Peyer's patch (tissue), 4 donors: Measurements from ENCODE around the gene PARD3B. TPM values are rescaled to one million over a fixed set of nuclear protein-coding genes. Genes with fewer than 3 reads are reported as not detected.

Source experiments
- DNase-seq, 3 donors: peaks; one replicate each; pipeline ENCODE4 v3.0.0-alpha.2; 2017 to 2019
- H3K27ac ChIP-seq, 4 donors: fragments of 200-600 bp; sonication (generic); one replicate each; pipeline ENCODE4 v1.5.1; 2016 to 2019
- H3K27me3 ChIP-seq, 2 donors: fragments of 200-600 bp; sonication (generic); one replicate each; pipeline ENCODE4 v1.5.1; 2019
- H3K36me3 ChIP-seq, 3 donors: fragments of 200-600 bp; sonication (generic); one replicate each; pipeline ENCODE4 v1.5.1; 2016 to 2019
- H3K4me1 ChIP-seq, 4 donors: fragments of 200-600 bp; sonication (generic); one replicate each; pipeline ENCODE4 v1.5.1; 2016 to 2019
- H3K4me3 ChIP-seq, 4 donors: fragments of 200-600 bp; sonication (generic); 1 replicate in 3 of 4; 2 replicates in 1 of 4; pipeline ENCODE4 v1.5.1; 2016 to 2019; ENCODE audit warnings: mild to moderate bottlenecking in 1 of 4
- H3K9me3 ChIP-seq, 4 donors: fragments of 200-600 bp; sonication (generic); one replicate each; pipeline ENCODE4 v1.5.1; 2016 to 2019; ENCODE audit warnings: mild to moderate bottlenecking in 1 of 4
- POLR2A ChIP-seq, 2 donors: fragments of 450-650 bp; IDR thresholded peaks; one replicate each; pipeline ENCODE4 v1.5.1; 2017; ENCODE audit warnings: antibody characterized with exemption in 2 of 2, mild to moderate bottlenecking in 2 of 2, moderate library complexity in 2 of 2
- total RNA-seq, 4 donors: library from RNA; depleted of rRNA; stranded (reverse); fragments of >200 nt; gene quantifications; one replicate each; pipeline ENCODE4 v1.1.0, GENCODE V29; 2016
- TF ChIP-seq, protein P1 (sequence below), 6 experiments: fragments of 450-650 bp in 4 of 6; fragments of 200-600 bp in 2 of 6; sonication (generic) in 1 of 6; IDR thresholded peaks; one replicate each; pipeline ENCODE4 v1.5.1; 2017 to 2019; ENCODE audit warnings: antibody characterized with exemption in 6 of 6, mild to moderate bottlenecking in 3 of 6, moderate library complexity in 1 of 6

Gene PARD3B
- total RNA-seq, 4 donors from 2014 or later: 19.6 to 52.0 (median 40.6) TPM

DNA sequence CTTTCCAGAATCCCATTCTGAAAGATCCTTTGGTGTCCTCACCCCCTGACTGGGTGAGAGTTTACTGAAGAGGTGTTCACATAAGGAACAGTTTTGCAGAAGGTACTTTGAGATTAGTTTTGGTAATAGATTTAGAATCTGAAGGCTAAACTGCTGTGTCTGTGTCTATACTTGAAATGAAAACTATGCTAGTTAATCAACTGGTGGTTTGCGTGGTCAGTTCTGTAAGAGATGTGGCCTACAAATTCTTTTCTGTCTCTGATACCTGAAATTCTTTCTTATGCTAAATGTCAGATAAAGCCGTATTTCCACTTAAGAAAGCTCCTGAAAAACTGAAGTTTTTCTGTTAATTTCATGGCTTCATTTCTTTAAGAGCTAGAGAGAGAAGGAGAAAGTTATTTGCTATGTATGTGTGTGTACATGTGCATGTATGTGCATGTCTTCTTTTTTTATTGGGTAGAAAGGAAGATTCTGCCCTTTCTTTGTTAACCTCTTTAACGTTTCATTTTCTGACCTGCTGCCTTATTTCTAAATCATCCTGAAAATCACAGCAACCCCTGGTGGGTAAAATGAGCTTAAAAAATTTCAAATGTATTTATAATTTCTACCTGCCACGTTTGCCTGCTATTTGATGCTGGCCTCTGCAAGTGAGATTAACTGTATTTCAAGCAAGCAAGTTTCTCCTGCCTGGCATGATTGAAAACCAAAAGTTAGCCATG, 585.0 kb downstream of the PARD3B start:
- Histone ChIP-seq H3K4me1 (no peaks in the 10 kb centered on the region), H3K9me3 (no peaks in the 10 kb centered on the region), H3K4me3 (no peak overlapping the region), H3K36me3 (no peaks in the 10 kb centered on the region), H3K27ac (no peak overlapping the region), H3K27me3 (no peaks in the 10 kb centered on the region)
- TF ChIP-seq, protein P1, sequence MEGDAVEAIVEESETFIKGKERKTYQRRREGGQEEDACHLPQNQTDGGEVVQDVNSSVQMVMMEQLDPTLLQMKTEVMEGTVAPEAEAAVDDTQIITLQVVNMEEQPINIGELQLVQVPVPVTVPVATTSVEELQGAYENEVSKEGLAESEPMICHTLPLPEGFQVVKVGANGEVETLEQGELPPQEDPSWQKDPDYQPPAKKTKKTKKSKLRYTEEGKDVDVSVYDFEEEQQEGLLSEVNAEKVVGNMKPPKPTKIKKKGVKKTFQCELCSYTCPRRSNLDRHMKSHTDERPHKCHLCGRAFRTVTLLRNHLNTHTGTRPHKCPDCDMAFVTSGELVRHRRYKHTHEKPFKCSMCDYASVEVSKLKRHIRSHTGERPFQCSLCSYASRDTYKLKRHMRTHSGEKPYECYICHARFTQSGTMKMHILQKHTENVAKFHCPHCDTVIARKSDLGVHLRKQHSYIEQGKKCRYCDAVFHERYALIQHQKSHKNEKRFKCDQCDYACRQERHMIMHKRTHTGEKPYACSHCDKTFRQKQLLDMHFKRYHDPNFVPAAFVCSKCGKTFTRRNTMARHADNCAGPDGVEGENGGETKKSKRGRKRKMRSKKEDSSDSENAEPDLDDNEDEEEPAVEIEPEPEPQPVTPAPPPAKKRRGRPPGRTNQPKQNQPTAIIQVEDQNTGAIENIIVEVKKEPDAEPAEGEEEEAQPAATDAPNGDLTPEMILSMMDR (IDR thresholded peaks at IDR 0.05): no peak
- TF ChIP-seq POLR2A (IDR thresholded peaks at IDR 0.05): no peak
- DNase-seq: no peak

DNA sequence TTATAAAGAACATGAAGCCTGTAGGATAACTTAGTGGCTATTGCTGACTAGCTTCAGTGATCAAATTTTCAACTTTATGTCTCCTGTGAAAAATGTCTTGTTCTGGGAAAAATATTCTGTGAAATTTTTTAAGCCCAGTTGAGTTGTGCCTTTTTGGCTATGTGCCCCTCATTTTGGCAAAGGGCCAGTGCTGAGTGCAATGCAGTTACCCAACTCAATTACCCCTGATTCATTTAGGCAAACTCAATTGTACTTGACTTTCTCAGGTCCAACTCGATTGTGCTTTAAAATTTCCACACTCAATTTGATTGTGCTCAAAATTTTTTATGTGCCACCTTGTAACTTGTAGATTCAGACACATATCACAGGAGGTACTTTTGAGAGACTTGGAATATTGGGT, 588.3 kb downstream of the PARD3B start:
- Histone ChIP-seq H3K4me3 (no peak overlapping the region), H3K27ac (no peak overlapping the region), H3K4me1 (no peaks in the 10 kb centered on the region), H3K36me3 (no peaks in the 10 kb centered on the region), H3K9me3 (no peaks in the 10 kb centered on the region), H3K27me3 (no peaks in the 10 kb centered on the region)
- TF ChIP-seq POLR2A (IDR thresholded peaks at IDR 0.05): no peak
- TF ChIP-seq, protein P1 (IDR thresholded peaks at IDR 0.05): no peak
- no peak for DNase-seq

DNA sequence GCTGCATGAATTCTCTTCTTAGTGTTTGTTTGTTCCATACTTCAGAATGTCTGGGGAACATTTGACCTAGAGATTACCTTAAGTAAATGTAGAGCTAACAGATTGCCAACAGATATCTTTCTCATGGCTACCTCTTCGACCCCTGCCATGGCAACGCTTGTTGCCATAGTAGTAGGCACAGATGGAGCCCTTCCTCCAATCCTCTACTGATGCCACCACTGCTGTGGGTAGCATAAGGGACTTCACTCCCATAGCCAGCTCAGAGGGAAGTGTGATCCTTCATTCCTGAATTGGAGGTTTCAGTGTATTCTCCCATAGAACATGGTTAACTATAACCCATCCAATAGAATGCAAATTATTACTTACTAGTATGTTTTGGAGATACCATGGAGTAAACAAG, 593.5 kb downstream of the PARD3B start:
- Histone ChIP-seq H3K27ac (no peak overlapping the region), H3K9me3 (no peaks in the 10 kb centered on the region), H3K4me3 (no peak overlapping the region), H3K27me3 (no peaks in the 10 kb centered on the region), H3K36me3 (no peaks in the 10 kb centered on the region), H3K4me1 (no peaks in the 10 kb centered on the region)
- no peak for TF ChIP-seq POLR2A (IDR thresholded peaks at IDR 0.05)
- TF ChIP-seq, protein P1 (IDR thresholded peaks at IDR 0.05): no peak
- no peak for DNase-seq

DNA sequence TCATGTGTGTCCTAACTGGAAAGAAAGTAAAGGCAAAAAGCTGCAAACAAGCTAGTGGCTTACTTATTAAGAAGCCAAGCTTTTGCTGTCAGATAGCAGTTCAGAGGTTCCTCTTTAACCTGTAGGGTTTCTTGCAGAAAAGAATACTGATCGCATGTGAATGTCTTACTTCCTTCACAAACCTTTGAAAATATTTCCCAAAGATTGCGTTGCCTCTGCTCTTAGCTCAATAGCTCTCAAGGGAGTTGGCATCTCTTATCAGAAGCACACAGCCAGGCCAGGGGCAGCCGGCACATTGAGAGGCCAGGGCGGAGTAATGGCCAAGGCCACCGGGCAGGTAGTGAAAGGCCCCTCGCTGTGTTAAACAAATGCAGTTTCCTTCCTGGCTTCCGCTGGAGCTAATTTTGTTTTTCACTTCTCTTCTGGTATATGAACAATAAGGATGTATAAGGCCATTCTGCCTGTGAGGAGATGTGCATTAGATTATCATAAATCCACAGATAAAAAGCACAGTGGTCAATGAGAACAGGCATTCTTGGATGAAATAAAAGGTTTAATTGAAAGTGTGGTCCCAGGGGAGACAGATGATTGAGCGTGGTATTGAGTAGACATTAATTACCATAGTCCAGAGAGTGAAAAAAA, 594.7 kb downstream of the PARD3B start:
- no peak for DNase-seq
- H3K27me3 ChIP-seq: no peaks in the 10 kb centered on the region
- no peak overlapping the region for H3K27ac ChIP-seq
- no peaks in the 10 kb centered on the region for H3K4me1 ChIP-seq
- no peak for TF ChIP-seq POLR2A (IDR thresholded peaks at IDR 0.05)
- TF ChIP-seq, protein P1 (IDR thresholded peaks at IDR 0.05): no peak
- no peaks in the 10 kb centered on the region for H3K9me3 ChIP-seq
- H3K4me3 ChIP-seq: no peak overlapping the region
- no peaks in the 10 kb centered on the region for H3K36me3 ChIP-seq

DNA sequence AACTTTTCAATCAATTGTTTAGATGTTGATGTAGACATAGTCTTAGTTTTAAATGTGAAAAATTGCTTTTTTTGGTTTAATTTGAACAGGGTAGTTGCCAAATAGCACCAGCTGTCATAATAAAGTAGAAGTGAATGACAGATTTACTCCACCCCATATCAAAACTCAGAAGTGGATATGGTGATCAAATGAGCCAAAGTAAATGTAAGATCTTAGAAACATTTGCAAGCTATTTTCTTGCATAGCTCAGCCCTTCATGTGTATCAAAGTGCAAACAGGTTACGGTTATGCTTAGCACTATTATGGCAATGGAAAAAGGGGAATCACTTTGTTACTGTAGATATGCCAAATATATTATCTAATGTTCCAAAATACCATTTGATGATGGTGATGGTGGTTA, 596.1 kb downstream of the PARD3B start:
- Histone ChIP-seq H3K4me3 (no peak overlapping the region), H3K36me3 (no peaks in the 10 kb centered on the region), H3K9me3 (no peaks in the 10 kb centered on the region), H3K27me3 (no peaks in the 10 kb centered on the region), H3K27ac (no peak overlapping the region), H3K4me1 (no peaks in the 10 kb centered on the region)
- no peak for DNase-seq
- TF ChIP-seq, protein P1 (IDR thresholded peaks at IDR 0.05): no peak
- no peak for TF ChIP-seq POLR2A (IDR thresholded peaks at IDR 0.05)
